Left ventricle myocardium superior (tissue), 1 donor: ENCODE data around the gene SLC29A4. TPM values are rescaled to one million over a fixed set of nuclear protein-coding genes. Genes with fewer than 3 reads are reported as not detected.
A peak's percentile ranks its signal among the peaks of the same experiment; 100 is the strongest.
"Not testable (repeated sequence)": the region's sequence is repeated elsewhere in the genome, so short reads cannot be mapped to it uniquely, and the experiment has no call there.

Experiments used
- ATAC-seq: fragments of 200-7000 bp; cut with Tn5 transposase; one replicate; pipeline ENCODE4 v1.9.1; 2020; ENCODE audit warnings: mild to moderate bottlenecking, moderate library complexity
- DNase-seq: peaks from one replicate; pipeline ENCODE4 v3.0.0-alpha.2; 2020
- intact Hi-C: fragments of 100-400 bp; cut with micrococcal nuclease; formaldehyde crosslinking; loops from one replicate; pipeline ENCODE4 v1.11.0; 2022
- total RNA-seq: library from RNA; stranded (reverse); fragmentation: NEBNext Ultra II Directional; extraction: Animal tissue kit (Norgen Biotek cat#: 25700); gene quantifications from one replicate; pipeline ENCODE4 v1.2.1, GENCODE V29; 2021
- donor health status: DM: no; HTN: yes; CAD: no; lungs with severe emphysema.

Gene SLC29A4
- total RNA-seq, 1 donor from 2014 or later = 2.3 TPM

GRCh38 chr7:5291301-5291700, 8.6 kb downstream of the SLC29A4 start:
- DNase-seq (no peak), ATAC-seq (no peak)
- intact Hi-C loops = no loop called here

DNA sequence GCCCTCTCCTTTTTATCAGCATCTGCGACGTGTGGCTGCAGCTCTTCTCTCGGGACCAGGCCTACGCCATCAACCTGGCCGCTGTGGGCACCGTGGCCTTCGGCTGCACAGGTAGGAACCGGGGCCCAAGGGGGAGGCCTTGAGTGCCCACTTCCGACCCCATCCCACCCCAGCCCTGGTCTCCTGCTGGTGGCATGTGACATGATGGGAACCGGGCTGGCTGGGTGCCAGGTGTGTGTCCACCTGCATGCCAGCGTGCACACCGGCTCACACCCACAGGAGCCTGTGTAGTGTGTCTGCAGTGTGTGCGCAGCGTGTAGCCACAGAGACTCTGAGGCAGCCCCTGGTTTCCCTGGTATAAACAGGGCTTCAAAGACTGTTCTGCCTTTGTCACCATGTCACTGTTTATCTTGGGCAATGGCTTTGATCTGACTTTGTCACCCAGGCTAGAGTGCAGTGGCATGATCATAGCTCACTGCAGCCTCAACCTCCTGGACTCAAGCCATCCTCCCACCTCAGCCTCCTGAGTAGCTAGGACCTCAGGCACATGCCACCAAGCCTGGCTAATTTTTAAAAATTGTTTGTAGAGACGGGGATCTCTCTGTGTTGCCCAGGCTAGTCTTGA, 9.1 kb downstream of the SLC29A4 start:
- intact Hi-C loops, DNase-seq, ATAC-seq: not testable (repeated sequence)

GRCh38 chr7:5294169-5294987, 11.6 kb downstream of the SLC29A4 start:
- no peak for DNase-seq
- intact Hi-C loops = no loop called here
- ATAC-seq = no peak

GRCh38 chr7:5295039-5296014, 12.6 kb downstream of the SLC29A4 start:
- ATAC-seq = no peak
- no peak for DNase-seq
- intact Hi-C loops = no loop called here

DNA sequence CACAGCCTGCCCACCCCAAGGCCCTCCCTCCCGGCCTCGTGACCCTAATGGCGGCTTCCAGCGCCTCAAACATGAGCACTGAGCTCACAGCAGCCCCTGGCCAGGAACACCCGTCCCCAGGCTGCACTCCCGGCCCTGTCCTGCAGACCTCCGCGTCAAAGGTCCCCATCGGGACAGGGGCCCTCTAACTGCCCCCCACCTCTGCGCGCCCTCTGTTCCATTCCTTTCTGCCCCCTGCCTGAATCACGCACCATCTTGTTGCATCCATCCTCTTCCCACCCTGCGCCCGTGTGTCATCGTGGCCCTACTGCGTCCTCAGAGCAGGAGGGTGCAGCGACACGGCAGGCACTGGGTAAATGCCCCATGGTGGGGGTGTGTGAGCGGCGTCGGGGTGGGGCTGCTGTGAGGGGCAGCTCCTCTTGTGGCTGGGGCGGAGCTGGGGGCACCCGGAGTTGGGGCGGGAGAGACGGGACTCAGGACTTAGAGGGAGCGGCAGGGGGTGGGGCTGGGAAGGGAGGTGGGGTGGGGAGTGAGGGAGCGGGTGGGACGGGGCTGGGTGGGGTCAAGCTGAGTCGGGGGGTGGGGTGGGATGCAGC, 13.4 kb downstream of the SLC29A4 start:
- ATAC-seq (no peak), DNase-seq (no peak)
- intact Hi-C loops = no loop called here

DNA sequence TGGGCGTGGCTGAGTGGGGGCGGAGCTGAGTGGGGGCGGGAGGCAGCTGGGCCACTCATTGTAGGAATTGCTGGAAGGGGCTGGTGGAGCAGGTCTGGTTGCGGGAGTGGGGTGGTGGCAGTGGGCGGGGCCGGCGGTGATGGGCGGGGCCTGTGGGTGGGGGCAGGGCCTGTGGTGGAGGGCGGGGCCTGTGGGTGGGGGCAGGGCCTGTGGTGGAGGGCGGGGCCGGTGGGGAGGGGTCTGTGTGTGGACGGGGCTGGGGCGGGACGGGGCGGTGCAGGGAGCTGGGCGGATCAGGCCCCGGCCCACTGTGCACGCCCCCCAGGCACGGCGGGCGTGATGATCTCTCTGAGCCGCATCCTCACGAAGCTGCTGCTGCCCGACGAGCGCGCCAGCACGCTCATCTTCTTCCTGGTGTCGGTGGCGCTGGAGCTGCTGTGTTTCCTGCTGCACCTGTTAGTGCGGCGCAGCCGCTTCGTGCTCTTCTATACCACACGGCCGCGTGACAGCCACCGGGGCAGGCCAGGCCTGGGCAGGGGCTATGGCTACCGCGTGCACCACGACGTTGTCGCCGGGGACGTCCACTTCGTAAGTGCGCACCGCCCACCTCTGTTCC, 14.0 kb downstream of the SLC29A4 start:
- intact Hi-C loops = no loop called here
- ATAC-seq (no peak), DNase-seq (no peak)

GRCh38 chr7:5300366-5300765, 17.6 kb downstream of the SLC29A4 start:
- intact Hi-C loops = no loop called here
- DNase-seq = no peak
- ATAC-seq = no peak

GRCh38 chr7:5302577-5302976, 19.8 kb downstream of the SLC29A4 start:
- ATAC-seq = no peak
- intact Hi-C loops = no loop called here
- no peak for DNase-seq

- ATAC-seq (peak; percentile 15), DNase-seq (no peak)
- intact Hi-C loops = no loop called here
These were observed 20.3 kb downstream of the SLC29A4 start for GRCh38 chr7:5303061-5303460.

- ATAC-seq (no peak), DNase-seq (no peak)
- intact Hi-C loops = no loop called here
These were observed 21.1 kb downstream of the SLC29A4 start for GRCh38 chr7:5303591-5304505.

GRCh38 chr7:5305050-5305449, 22.3 kb downstream of the SLC29A4 start:
- DNase-seq, intact Hi-C loops, ATAC-seq: not testable (repeated sequence)

- intact Hi-C loops, DNase-seq, ATAC-seq: not testable (repeated sequence)
These were observed 24.7 kb downstream of the SLC29A4 start for GRCh38 chr7:5307221-5308142.

- DNase-seq (no peak), ATAC-seq (no peak)
- intact Hi-C loops = no loop called here
These were observed 26.4 kb downstream of the SLC29A4 start for GRCh38 chr7:5309146-5309545.

DNA sequence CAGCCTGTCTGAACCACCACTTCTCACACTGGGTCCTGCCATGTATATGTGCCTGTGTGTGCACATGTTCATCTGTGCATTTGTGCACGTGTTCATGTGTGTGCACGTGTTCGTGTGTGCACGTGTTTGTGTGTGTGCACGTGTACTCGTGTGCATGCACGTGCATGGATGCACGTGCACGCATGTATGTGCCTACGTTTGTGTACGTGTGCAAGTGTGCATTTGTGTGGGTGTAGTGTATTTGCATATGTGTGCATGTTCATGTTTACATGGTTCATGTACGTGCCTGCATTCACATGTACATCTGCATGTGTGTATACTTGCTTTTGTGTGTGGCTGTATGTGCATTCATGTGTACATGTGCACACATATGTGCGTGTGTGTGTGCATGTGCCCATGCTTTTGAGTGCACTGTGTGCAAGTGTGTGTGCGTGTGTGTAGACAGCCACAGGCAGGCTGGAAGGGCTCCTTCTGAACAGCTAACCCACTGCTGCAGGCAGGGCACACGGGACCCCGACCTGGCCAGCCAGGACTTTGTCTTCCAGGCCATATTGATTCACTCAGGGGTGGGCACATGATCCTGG, 28.2 kb downstream of the SLC29A4 start:
- ATAC-seq (no peak), DNase-seq (no peak)
- intact Hi-C loops = no loop called here

GRCh38 chr7:5312276-5313070, 29.7 kb downstream of the SLC29A4 start:
- ATAC-seq, intact Hi-C loops, DNase-seq: not testable (repeated sequence)
